GM21576 (cell line): ENCODE results near the gene FZD2.
"Not testable (repeated sequence)": the region's sequence is repeated elsewhere in the genome, so short reads cannot be mapped to it uniquely, and the experiment has no call there.

Experiments
- ATAC-seq: cut with Tn5 transposase; IDR thresholded peaks from one replicate; pipeline ENCODE4 v1.9.1; 2021; ENCODE audit warnings: mild to moderate bottlenecking, moderate library complexity; ENCODE audit not compliant: unreplicated experiment

Gene FZD2

GRCh38 chr17:44546671-44547606, 10.3 kb upstream of the FZD2 start:
- ATAC-seq = no peak

- ATAC-seq = no peak
These were observed 9.5 kb upstream of the FZD2 start for GRCh38 chr17:44547625-44548267.

DNA sequence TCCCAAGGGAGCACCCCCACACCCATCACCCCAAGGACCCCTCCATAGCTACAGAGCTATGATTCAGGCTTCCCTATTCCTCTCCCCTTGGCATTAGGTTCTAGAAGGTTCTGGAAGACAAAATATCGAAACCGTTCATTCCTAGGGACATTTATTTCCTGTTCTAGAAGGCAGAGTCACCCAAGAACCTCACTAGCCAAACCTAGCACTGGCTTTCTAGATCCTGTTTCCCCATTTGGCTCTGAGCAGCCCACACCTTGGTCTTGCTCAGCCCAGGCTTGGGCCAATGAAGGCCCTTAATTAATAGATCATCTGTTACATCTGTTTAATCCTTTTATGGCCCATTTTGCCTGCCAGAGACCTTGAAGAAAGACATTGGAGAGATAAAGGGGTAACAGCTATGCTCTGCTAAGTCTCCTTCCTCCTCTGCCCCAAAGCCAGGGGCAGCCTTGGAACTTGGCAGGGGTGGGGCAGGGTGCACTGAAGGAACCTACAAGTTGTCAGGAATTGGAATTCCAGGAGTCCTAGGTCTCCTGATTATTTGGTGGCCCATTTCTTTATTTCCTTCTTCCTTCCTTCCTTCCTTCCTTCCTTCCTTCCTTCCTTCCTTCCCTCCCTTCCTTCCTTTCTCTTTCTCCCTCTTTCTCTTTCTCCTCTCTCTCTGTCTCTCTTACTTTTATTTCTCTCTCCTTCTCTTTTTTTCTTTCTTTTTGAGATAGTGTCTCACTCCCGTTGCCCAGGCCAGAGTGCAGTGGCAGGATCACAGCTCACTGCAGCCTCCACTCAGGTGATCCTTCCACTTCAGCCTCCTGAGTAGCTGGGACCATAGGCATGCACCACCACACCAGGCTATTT, 8.7 kb upstream of the FZD2 start:
- no peak for ATAC-seq

DNA sequence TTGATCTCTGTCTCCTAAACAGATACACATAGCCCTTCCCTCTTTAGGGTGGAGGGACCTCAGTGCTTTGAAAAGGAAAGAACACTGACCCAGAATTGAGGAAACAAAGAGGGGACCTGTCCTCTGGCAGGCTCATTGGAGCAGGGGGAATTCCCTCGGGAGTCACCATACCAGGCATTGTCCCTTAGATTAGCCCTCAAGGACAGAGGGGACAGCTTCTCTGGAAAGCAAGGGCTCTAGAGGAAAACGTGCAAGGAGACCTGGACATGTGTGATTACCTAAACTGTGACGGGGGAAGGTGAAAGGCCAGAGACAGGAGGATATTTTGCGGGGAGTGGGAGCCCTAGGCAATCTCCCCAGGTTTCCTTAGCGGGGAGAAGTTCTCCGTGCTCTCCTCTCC, 7.6 kb upstream of the FZD2 start:
- ATAC-seq = no peak

GRCh38 chr17:44552361-44552760, 4.9 kb upstream of the FZD2 start:
- no peak for ATAC-seq

- ATAC-seq = no peak
These were observed 2.2 kb upstream of the FZD2 start for GRCh38 chr17:44555099-44555498.

- ATAC-seq = no peak
These were observed 985 bp upstream of the FZD2 start for GRCh38 chr17:44556166-44556831.

DNA sequence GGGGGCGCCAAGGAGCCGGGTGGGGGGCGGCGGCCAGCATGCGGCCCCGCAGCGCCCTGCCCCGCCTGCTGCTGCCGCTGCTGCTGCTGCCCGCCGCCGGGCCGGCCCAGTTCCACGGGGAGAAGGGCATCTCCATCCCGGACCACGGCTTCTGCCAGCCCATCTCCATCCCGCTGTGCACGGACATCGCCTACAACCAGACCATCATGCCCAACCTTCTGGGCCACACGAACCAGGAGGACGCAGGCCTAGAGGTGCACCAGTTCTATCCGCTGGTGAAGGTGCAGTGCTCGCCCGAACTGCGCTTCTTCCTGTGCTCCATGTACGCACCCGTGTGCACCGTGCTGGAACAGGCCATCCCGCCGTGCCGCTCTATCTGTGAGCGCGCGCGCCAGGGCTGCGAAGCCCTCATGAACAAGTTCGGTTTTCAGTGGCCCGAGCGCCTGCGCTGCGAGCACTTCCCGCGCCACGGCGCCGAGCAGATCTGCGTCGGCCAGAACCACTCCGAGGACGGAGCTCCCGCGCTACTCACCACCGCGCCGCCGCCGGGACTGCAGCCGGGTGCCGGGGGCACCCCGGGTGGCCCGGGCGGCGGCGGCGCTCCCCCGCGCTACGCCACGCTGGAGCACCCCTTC, 484 bp downstream of the FZD2 start:
- no peak for ATAC-seq

DNA sequence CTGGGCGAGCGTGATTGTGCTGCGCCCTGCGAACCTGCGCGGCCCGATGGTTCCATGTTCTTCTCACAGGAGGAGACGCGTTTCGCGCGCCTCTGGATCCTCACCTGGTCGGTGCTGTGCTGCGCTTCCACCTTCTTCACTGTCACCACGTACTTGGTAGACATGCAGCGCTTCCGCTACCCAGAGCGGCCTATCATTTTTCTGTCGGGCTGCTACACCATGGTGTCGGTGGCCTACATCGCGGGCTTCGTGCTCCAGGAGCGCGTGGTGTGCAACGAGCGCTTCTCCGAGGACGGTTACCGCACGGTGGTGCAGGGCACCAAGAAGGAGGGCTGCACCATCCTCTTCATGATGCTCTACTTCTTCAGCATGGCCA, 1.0 kb downstream of the FZD2 start:
- ATAC-seq = no peak

- ATAC-seq = no peak
These were observed 1.7 kb downstream of the FZD2 start for GRCh38 chr17:44558710-44559633.

- ATAC-seq = no peak
These were observed 2.6 kb downstream of the FZD2 start for GRCh38 chr17:44559634-44560554.

- ATAC-seq = no peak
These were observed 3.9 kb downstream of the FZD2 start for GRCh38 chr17:44561237-44561623.

- no peak for ATAC-seq
These were observed 7.1 kb downstream of the FZD2 start for GRCh38 chr17:44564429-44564828.

DNA sequence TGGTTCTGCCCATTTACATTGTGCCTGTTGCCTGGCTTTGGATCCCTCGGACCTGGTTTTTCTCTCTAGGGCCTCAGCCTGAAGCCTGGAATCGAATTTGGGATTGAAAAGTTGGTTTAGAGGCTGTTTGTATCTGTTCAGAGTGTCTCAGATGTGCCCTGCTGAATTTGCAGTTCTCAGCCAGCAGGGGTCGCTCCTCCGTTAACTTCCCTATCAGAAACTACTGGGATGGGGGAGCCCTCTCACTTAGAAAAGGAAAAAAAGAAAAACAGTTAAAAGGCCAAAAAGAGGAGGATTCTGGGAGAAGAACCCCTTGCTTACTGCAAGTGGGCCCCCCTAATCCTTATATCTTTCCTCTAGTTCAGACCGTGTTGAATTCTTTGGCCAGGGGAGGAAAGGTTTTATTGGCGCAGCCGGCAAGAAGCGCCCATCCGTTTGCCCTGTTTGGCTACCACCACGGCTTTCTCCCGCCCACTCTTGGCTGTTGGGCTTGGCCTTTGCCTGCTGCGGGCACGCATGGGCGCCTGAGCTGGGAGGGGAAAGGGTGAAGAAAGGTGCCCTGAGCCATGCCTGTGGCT, 8.7 kb downstream of the FZD2 start:
- no peak for ATAC-seq

DNA sequence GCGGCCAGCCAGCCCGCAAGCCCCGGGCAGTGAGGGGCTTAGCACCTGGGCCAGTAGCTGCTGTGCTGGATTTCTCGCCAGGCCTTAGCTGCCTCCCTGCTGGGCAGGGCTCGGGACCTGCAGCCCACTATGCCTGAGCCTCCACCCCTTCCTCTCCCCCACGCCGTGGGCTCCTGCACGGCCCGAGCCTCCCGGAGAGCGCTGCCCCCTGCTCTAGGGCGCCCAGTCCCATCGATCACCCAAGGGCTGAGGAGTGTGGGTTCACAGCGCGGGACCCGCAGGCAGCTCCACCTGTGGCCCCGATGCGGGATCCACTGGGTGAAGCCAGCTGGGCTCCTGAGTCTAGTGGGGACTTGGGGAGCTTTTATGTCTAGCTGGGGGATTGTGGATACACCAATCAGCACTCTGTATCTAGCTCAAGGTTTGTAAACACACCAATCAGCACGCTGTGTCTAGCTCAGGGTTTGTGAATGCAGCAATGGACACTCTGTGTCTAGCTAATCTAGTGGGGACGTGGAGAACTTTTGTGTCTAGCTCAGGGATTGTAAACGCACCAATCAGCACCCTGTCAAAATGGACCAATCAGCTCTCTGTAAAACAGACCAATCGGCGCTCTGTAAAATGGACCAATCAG, 11.1 kb downstream of the FZD2 start:
- ATAC-seq = not testable (repeated sequence)

DNA sequence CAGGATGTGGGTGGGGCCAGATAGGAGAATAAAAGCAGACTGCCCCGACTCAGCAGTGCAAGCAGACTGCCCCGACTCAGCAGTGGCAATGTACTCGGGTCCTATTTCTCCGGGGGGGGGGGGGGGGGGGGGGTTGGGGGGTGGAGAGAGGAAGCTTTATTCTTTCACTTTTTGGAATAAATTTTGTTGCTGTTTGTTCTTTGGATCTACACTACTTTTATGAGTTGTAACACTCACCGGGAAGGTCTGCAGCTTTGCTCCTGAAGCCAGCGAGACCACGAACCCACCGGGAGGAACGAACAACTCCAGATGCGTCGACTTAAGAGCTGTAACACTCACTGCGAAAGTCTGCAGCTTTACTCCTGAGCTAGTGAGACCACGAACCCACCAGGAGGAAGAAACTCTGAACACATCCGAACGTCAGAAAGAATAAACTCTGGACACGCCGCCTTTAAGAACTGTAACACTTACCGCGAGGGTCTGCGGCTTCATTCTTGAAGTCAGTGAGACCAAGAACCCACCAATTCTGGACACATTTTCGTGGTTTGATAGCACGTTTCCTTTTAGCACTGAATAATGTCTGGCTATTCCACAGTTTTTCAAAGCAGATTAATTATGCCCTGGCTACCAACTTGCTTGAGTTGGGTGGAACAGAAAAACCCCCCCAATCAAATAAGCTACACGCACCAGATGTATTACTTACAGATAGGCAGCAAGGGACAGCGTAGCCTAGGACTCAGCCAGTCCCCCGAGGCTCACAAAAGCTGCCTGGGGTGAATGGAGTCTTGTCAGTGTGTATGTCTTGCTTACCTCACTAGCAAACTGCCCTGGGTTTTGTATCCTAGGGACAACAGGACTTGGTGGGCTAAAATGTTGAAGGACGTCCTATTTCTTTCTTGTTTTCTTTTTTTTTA, 11.9 kb downstream of the FZD2 start:
- ATAC-seq = no peak
